Fibroblast of skin of left biceps (primary cell): ENCODE data around the gene POMGNT1.
A peak's percentile ranks its signal among the peaks of the same experiment; 100 is the strongest.

ENCODE experiments used
- DNase-seq, 2 experiments: peaks; one replicate each; pipeline ENCODE4 v3.0.0-alpha.2; 2013; ENCODE audit warnings: low read depth in 2 of 2

POMGNT1 gene

DNA sequence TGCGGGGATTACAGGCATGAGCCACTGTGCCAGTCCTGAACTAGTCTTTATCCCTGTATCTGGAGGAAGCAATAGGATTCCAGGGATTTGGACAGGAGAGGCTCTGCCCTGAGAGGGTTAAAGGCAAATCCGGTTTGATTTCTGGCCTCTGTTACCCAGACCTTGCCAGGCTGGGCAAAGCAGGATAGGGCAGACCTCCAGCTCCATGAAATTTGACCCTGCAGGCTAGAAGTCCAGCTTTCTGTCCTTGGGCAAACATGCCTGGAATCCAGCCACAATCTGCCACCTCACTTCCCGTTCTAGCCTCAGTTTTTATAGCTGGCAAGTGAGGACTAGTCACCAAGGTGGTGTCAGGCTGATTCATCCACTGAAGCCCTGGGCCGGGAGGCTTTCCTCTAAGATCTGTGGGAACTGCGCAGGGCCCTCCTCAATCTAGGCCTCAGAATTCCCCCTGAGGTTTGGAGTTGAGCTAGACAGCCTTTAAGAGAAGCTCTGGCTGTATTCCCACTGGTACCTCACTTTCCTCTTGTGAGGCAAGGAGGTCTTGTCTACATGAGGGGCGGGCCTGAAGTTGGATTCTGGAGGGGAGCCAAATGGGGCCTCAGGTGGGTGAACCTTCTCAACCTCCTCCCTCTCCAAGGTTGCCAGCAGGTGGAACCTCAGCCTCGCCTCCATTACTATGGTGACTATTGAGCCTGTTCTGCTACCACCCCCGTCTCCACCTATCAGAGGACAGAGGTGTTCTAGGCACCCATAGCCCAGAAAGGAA lies 15.0 kb downstream of the POMGNT1 start:
- DNase-seq: peak in 1 of 2 experiments; percentile 36

- DNase-seq: peak in 1 of 2 experiments; percentile 32
These were observed 16.6 kb downstream of the POMGNT1 start for GRCh38 chr1:46181343-46182260.

DNA sequence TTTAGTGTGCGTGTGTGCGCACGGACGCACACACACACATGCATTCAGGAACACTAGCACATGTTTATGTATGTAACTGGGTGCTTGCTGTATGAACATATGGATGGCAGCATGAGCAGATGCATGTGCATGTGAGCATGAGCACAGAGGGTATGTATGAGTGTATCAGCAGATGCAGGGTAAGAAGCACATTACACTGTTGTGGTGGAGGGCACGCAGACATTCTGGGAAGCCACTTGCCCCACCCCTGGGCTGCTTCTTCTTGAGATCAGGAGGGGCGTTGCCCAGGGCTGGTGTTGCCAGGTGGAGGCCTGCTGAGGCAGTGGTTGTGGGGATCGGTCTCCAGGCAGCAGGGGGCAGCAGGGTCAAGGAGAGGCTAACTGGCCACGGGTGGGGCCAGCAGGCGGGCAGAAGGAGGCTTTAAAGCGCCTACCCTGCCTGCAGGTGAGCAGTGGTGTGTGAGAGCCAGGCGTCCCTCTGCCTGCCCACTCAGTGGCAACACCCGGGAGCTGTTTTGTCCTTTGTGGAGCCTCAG lies 18.1 kb downstream of the POMGNT1 start:
- DNase-seq: no peak

DNA sequence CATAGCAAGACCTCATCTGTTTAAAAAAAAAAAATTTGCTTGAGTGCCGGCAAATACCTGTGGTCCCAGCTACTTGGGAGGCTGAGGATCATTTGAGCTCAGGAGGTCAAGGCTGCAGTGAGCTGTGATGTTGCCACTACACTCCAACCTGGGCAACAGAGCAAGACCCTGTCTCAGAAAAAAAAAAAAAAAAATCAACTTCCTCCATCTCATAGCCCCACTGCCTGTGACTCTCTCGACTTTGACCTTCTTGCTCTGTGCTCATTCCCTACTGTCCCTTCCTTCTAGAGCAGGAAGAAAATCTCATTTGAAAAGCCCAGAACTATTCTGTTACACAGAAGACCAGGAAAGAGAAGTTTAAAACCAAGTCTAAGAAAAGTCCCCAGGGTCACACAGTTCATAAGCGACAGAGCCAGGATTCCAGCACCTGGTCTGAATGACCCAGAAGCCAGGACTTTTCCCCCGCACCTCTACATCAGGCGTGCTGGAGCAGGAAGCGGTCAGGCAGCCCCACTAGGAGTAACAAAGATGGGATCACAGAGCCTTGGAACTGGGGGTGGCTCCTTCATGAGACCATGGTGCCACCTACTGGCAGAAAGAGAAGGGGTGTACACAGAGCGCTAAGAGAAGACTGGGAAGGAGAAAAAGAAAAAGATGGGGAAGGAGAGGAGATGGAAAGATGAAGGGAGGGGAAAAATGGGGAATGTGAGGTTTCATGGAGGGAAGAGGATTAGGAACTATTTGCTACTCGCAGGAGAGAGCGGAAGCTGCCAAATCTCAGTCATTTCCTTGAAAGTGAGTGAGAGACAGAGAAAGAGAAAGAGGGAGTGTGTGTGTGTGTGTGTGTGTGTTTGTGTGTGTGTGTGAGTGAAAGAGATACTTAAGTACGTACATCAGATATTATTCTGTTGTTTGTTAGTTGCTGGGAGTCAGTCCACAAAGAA lies 18.8 kb downstream of the POMGNT1 start:
- DNase-seq: peak; percentile 57 to 64

- no peak for DNase-seq
These were observed 21.9 kb downstream of the POMGNT1 start, which contains the start of gene P3R3URF for GRCh38 chr1:46176211-46176865. TSS of gene P3R3URF (minus strand) at chr1:46176488. CDS start at chr1:46176471, 17 bp downstream.

GRCh38 chr1:46175243-46175642 lies 23.0 kb downstream of the POMGNT1 start:
- DNase-seq: no peak

- no peak for DNase-seq
These were observed 23.6 kb downstream of the POMGNT1 start, which contains the start of gene TSPAN1 for GRCh38 chr1:46174448-46175231. TSS of gene TSPAN1 (plus strand) at chr1:46175087. CDS start at chr1:46181108, 6,021 bp downstream.

DNA sequence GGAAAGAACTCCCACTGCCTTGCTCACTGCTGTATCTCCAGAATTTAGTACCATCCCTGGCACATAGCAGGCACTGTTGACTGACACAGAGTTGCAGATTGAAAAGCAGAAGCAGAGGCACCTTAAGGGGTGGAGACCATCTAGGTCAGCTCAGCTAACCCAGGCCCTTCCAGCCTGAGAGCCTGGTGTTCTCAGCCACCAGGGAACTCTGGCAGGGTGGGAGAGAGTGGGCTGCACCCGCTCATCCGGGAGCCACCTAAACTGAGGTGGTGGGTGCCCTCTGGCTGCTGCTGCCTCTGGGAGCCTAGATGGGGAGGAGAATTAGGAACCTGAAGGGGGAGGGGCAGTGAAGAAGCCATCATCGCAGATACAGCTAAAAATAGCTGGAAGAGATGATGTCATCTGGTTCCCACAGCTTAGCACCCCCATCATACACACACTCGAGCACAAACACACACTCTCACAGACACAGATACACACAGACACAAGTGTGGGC lies 24.8 kb downstream of the POMGNT1 start:
- DNase-seq: no peak

- DNase-seq: no peak
These were observed 25.9 kb downstream of the POMGNT1 start for GRCh38 chr1:46172321-46172720.

- no peak for DNase-seq
These were observed 26.4 kb downstream of the POMGNT1 start for GRCh38 chr1:46171871-46172270.

- no peak for DNase-seq
These were observed 26.9 kb downstream of the POMGNT1 start for GRCh38 chr1:46171351-46171750.

GRCh38 chr1:46169811-46170454 lies 28.3 kb downstream of the POMGNT1 start:
- no peak for DNase-seq

DNA sequence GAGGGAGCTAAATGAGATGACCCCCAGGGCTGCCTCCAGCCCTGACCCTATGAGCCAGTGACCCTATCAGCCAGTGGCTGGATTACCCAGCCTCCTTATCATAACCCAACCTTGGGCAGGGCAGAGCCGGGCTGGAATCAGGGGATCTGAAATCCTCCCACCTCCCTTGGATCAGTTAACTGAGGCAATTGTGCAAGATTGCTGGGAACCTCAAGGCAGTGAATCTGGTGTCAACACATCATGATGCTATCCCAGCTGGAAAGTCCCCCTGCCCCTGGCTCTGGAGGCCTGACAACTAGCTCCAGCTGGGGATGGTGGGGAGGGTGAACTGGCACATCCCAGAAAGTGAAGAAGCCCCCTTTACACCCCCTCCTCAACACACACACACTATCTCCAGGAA lies 29.8 kb downstream of the POMGNT1 start:
- no peak for DNase-seq

DNA sequence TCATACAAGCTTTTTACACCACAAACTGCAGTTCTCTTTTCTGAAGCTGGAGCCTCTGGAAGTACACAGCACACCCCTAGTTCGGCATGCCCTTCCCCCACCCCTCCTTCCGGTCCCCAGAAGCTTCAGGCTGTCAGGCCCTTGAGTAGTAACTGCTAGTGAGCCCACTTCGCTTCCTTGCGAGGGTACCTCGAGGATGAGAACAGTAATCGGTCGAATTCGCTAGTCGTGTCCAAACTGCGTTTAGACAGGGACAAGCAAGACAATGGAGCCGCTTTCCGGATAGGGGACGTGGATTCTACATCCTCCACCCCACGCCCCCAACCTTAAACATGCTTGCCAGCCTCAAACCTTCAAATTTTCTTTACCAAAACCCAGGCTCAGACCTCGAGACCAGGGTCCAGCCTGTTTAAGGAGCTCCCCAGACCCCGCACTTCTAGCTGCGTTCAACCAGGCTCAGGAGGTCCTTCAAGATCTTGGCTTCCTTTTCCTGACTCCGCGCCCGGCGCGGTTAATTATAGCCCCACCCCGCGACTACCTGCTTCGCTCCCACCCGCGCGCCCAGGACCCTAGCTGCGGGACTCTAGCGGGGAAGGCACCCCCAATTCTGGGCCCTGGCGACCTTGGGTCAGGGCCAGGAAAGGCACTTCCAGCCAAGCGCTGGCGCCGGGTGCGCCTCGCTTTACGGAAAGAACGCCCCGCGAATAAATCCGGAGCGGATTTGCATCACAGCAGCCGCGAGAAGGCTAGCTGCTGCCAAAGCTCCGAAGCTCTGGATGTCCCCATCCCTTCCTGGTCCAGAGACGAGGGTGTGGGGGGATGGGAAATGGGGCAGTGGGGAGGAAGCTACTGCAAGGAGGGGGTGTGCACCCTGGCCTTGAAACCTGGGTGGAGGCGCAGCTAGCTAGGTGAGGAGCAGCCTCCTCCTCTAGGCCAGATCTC lies 31.4 kb downstream of the POMGNT1 start:
- DNase-seq: no peak

- DNase-seq: no peak
These were observed 38.0 kb downstream of the POMGNT1 start for GRCh38 chr1:46160212-46160611.

- DNase-seq: no peak
These were observed 38.7 kb downstream of the POMGNT1 start for GRCh38 chr1:46159516-46159915.

DNA sequence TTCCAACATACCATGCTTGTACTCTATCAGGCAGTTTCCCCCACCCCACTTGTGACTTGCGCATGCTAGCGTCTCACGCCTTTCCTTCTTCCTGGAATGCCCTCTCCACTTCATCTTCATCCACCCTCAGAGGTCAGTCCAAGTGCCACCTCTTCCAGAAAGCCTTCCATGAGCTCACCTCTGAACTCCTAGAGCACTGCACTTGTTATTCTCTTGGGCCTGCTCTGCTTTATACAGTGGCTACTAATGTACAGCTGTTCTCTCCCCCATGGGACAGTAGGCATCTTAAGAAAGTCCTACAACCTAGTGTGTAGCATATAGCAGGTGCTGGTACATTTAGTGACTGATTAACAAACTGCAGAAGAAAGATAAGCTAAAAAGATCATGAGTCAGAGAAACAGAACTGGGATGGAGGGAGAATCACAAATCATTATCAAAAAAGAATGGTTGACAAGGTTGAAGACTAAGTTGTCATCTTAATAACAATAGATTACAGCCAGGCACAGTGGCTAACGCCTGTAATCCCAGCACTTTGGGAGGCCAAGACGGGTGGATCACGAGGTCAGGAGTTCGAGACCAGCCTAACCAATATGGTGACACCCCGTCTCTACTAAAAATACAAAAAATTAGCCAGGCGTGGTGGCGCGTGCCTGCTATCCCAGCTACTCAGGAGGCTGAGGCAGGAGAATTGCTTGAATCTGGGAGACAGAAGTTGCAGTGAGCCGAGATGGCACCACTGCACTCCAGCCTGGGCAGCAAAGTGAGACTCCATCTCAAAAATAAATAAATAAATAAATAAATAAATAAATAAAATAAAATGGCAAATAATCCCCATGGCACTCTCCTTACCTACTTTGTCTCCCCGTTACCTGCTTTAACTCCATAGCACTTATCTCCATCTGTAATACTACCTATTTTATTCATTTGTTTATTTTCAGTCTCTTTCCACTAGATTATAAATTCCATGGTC lies 39.6 kb downstream of the POMGNT1 start:
- DNase-seq: no peak
